ENCODE results near the gene RALGDS.

Gene RALGDS

GRCh38 chr9:133151601-133152525 lies 30.8 kb upstream of the RALGDS start:
- Histone ChIP-seq H3K4me3 (ENCODE audit: insufficient read depth, low read depth, low read length) (no peak overlapping the region), H3K27ac (ENCODE audit: insufficient read depth, low read depth, low read length, poor library complexity, severe bottlenecking) (no peak overlapping the region), H3K36me3 (ENCODE audit: control insufficient read depth, insufficient read depth, low read length) (no peaks in the 10 kb centered on the region), H3K27me3 (ENCODE audit: control insufficient read depth, insufficient read depth, low read length, poor library complexity, severe bottlenecking) (no peaks in the 10 kb centered on the region), H3K9me3 (ENCODE audit: control insufficient read depth, low read length) (no peaks in the 10 kb centered on the region), H3K4me1 (ENCODE audit: control insufficient read depth, insufficient read depth, low read length) (peaks cover 14% of the 10 kb centered on the region)
- 94% methylated on average over 14 of the region's 14 CpGs for WGBS, 2 experiments

DNA sequence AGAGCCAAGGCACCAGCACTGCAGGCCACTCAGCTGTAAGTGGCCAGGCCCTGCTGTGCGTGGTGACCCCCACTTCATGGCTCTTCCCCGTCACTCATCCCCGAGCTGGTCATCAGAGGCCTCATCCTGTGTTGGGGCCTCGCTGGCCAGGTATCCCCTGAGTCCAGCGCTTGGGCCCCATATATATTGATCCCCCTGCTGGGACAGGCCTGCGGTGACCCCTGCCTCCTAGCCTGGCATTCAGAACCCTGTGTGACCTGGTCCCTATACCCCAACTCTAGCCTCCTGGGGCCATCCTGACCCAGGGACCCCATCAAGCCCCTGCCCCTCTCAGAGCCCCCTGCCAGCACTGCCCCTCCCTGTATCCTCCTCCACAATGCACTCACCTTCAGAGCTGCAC lies 30.0 kb upstream of the RALGDS start:
- peaks cover 14% of the 10 kb centered on the region for H3K4me1 ChIP-seq (ENCODE audit: control insufficient read depth, insufficient read depth, low read length)
- H3K9me3 ChIP-seq (ENCODE audit: control insufficient read depth, low read length): no peaks in the 10 kb centered on the region
- H3K27ac ChIP-seq (ENCODE audit: insufficient read depth, low read depth, low read length, poor library complexity, severe bottlenecking): no peak overlapping the region
- WGBS, 2 experiments: 91 to 95% methylated on average over 6 of the region's 6 CpGs
- H3K36me3 ChIP-seq (ENCODE audit: control insufficient read depth, insufficient read depth, low read length): no peaks in the 10 kb centered on the region
- no peak overlapping the region for H3K4me3 ChIP-seq (ENCODE audit: insufficient read depth, low read depth, low read length)
- H3K27me3 ChIP-seq (ENCODE audit: control insufficient read depth, insufficient read depth, low read length, poor library complexity, severe bottlenecking): no peaks in the 10 kb centered on the region

- 3% methylated on average over 94 to 95 of the region's 95 CpGs for WGBS, 2 experiments
- Histone ChIP-seq H3K36me3 (ENCODE audit: control insufficient read depth, insufficient read depth, low read length) (no peaks in the 10 kb centered on the region), H3K27ac (ENCODE audit: insufficient read depth, low read depth, low read length, poor library complexity, severe bottlenecking) (peak overlapping the region; percentile 2)
These were observed 28.3 kb upstream of the RALGDS start for GRCh38 chr9:133149130-133150015.

GRCh38 chr9:133148199-133149129 lies 27.4 kb upstream of the RALGDS start:
- Histone ChIP-seq H3K9me3 (ENCODE audit: control insufficient read depth, low read length) (no peaks in the 10 kb centered on the region), H3K27me3 (ENCODE audit: control insufficient read depth, insufficient read depth, low read length, poor library complexity, severe bottlenecking) (no peaks in the 10 kb centered on the region), H3K36me3 (ENCODE audit: control insufficient read depth, insufficient read depth, low read length) (no peaks in the 10 kb centered on the region), H3K27ac (ENCODE audit: insufficient read depth, low read depth, low read length, poor library complexity, severe bottlenecking) (peak overlapping the region; percentile 61), H3K4me3 (ENCODE audit: insufficient read depth, low read depth, low read length) (peak overlapping the region; percentile 80), H3K4me1 (ENCODE audit: control insufficient read depth, insufficient read depth, low read length) (peaks cover 20% of the 10 kb centered on the region)
- 5 to 6% methylated on average over 65 of the region's 65 CpGs for WGBS, 2 experiments

More at GRCh38 chr9:133149130-133150015, 28.3 kb upstream of the RALGDS start:
- Histone ChIP-seq H3K4me3 (ENCODE audit: insufficient read depth, low read depth, low read length) (peak overlapping the region; percentile 80), H3K27me3 (ENCODE audit: control insufficient read depth, insufficient read depth, low read length, poor library complexity, severe bottlenecking) (no peaks in the 10 kb centered on the region), H3K4me1 (ENCODE audit: control insufficient read depth, insufficient read depth, low read length) (peaks cover 14% of the 10 kb centered on the region), H3K9me3 (ENCODE audit: control insufficient read depth, low read length) (no peaks in the 10 kb centered on the region)

DNA sequence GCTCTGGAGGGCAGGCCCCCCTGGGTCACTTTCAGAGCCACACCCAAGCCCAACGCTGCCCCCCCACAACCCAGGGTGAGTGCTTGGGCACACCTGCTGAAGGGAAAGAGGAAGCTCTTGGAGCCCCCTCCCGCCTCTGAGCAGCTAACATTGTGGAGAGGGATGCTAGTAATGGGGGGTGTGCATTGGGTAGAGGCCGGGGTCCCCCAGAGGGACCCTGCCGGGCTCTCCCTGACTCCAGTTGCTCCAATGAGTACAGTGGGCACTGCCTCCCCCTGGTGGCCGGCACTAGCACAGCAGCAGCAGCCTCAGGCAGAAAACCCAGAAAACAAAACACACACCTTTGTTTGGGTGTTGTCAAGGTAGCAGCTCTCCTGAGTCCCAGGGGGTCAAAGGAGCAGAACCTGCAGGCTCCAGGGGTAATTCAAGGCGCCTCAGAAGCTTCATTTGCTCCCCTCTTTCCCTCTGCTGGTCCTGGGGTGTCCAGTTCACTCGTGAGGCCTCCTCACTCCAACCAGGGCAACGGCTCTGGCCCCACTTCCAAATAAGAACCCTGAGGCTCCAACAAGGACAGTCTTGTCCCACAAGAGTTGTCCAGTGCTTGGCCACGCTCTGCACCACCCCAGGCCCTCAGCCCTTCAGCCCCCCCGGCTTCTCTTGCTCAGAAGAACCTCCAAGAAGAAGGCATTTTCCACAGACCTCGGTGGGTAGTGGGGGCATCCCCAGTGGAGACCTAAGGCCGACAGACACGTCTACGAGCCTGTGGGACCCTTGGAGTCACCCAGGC lies 26.6 kb upstream of the RALGDS start:
- Histone ChIP-seq H3K27me3 (ENCODE audit: control insufficient read depth, insufficient read depth, low read length, poor library complexity, severe bottlenecking) (no peaks in the 10 kb centered on the region), H3K27ac (ENCODE audit: insufficient read depth, low read depth, low read length, poor library complexity, severe bottlenecking) (peak overlapping the region; percentile 61), H3K4me1 (ENCODE audit: control insufficient read depth, insufficient read depth, low read length) (peaks cover 24% of the 10 kb centered on the region), H3K36me3 (ENCODE audit: control insufficient read depth, insufficient read depth, low read length) (no peaks in the 10 kb centered on the region), H3K9me3 (ENCODE audit: control insufficient read depth, low read length) (no peaks in the 10 kb centered on the region), H3K4me3 (ENCODE audit: insufficient read depth, low read depth, low read length) (peak overlapping the region; percentile 80)
- 45 to 46% methylated on average over 14 of the region's 14 CpGs for WGBS, 2 experiments

DNA sequence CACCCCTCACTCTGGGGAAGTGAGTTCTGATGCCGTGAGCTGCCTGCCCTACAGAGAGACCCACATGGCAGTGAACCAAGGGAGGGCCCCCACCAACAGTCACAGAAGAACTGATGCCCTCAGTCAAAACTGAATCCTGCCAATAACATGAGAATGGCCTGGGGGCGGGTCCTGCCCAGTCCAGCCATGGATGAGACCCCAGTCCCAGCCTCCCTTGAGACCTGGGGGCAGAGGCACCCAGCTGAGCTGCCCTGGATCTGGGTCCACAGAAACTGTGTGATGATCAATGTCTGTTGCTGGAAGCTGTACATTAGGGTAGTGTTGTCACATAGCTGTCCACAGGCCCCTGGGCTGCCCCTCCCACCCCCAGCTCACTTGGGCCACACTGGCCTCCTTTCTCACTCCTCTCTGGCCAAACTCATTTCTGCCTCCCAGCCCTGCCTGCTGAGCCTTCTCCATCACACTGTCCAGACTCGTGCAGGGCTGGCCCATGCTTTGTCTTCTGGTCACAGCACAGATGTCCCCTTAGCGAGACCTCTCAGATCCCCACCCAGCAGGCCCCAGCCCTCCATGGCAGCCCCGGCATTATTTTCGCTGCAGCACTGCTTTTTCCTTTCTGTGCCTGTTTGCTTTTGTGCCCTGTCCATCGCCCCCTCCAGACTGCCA lies 25.8 kb upstream of the RALGDS start:
- H3K9me3 ChIP-seq (ENCODE audit: control insufficient read depth, low read length): no peaks in the 10 kb centered on the region
- WGBS, 2 experiments: 66 to 67% methylated on average over 7 of the region's 7 CpGs
- H3K27ac ChIP-seq (ENCODE audit: insufficient read depth, low read depth, low read length, poor library complexity, severe bottlenecking): no peak overlapping the region
- H3K4me3 ChIP-seq (ENCODE audit: insufficient read depth, low read depth, low read length): no peak overlapping the region
- H3K36me3 ChIP-seq (ENCODE audit: control insufficient read depth, insufficient read depth, low read length): no peaks in the 10 kb centered on the region
- no peaks in the 10 kb centered on the region for H3K27me3 ChIP-seq (ENCODE audit: control insufficient read depth, insufficient read depth, low read length, poor library complexity, severe bottlenecking)
- H3K4me1 ChIP-seq (ENCODE audit: control insufficient read depth, insufficient read depth, low read length): peaks cover 24% of the 10 kb centered on the region

DNA sequence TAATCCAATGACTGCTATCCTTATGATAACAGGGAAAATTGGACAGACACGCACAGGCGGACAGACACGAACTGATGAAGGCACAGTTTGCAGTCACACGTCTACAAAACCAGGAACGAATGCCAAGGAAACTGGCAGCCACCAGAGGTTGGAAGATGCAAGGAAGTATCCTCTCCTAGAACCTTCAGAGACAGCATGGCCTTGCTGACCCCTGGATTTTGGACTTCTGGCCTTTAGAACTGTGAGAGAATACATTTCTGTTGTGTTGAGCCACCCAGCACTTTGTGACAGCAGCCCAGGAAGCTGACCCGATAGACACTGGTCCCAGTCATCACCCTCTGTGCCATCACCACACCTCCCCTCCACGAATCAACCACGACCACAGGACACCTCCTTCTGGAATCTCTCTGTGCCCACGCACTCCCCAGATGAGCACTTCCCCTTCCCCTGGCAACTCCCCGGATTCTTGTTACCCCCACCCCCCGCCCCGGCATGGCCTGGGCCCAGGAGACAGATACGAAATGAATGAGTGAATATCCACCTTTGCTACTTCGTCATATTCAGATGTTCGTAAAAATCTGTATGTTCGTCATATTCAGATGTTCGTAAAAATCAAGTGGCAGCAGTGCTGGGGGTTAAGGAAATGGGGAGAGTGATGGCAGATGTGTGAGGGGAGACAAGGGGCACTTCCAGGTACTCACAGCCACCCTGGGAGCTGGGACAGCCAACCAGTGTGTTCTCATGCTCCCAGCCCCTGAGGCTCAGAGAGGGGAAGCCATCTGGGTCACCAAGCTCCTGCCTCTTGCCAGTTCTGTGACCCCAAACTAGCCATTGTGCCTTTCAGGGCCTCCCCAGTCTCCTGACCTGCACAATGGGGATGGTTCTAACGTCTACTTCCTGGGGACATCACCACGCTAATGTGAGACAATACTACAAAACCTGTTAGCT lies 24.1 kb upstream of the RALGDS start:
- H3K4me1 ChIP-seq (ENCODE audit: control insufficient read depth, insufficient read depth, low read length): peaks cover 24% of the 10 kb centered on the region
- no peaks in the 10 kb centered on the region for H3K9me3 ChIP-seq (ENCODE audit: control insufficient read depth, low read length)
- H3K27me3 ChIP-seq (ENCODE audit: control insufficient read depth, insufficient read depth, low read length, poor library complexity, severe bottlenecking): no peaks in the 10 kb centered on the region
- no peak overlapping the region for H3K4me3 ChIP-seq (ENCODE audit: insufficient read depth, low read depth, low read length)
- H3K27ac ChIP-seq (ENCODE audit: insufficient read depth, low read depth, low read length, poor library complexity, severe bottlenecking): no peak overlapping the region
- WGBS, 2 experiments: 88 to 90% methylated on average over 19 of the region's 19 CpGs
- H3K36me3 ChIP-seq (ENCODE audit: control insufficient read depth, insufficient read depth, low read length): no peaks in the 10 kb centered on the region

DNA sequence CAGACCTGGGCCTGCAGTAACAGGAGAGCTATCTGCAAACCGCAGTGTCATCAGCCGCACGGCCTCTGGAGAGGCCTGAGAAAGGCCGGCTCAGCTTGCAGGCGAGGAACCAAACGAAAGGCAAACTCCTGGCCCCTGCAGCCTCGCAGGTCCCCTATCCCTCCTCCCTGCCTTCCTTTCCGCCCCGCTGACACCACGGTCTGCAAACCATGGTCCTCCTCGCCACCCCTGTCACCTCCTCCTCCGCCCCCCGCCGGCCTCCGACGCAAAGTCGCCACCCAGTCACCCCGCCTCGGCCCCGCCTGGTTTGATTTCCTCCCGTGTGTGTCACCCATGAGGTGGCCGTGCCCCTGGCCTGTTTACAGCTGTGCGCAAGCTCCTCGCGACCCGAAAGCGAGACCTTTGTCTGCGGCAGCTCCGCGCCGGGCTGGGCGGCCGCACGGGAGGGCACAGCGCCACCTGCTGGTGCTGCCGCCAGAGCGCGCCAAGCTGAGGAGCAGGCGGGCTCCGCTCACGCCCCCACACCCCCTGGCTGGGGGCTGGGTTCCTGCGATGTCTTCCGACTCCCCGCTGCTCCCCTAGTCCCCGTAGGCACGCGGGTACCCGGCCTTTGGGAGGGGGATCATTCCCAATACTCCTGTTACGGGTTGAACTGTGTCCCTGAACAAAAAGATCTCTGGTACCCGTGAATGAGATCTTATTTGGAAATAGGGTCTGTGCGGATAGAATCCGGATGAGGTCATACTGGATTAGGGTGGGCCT lies 23.3 kb upstream of the RALGDS start:
- H3K4me3 ChIP-seq (ENCODE audit: insufficient read depth, low read depth, low read length): peak overlapping the region; percentile 23
- 15 to 16% methylated on average over 52 of the region's 52 CpGs for WGBS, 2 experiments
- H3K9me3 ChIP-seq (ENCODE audit: control insufficient read depth, low read length): no peaks in the 10 kb centered on the region
- H3K27me3 ChIP-seq (ENCODE audit: control insufficient read depth, insufficient read depth, low read length, poor library complexity, severe bottlenecking): no peaks in the 10 kb centered on the region
- peaks cover 24% of the 10 kb centered on the region for H3K4me1 ChIP-seq (ENCODE audit: control insufficient read depth, insufficient read depth, low read length)
- H3K36me3 ChIP-seq (ENCODE audit: control insufficient read depth, insufficient read depth, low read length): no peaks in the 10 kb centered on the region
- H3K27ac ChIP-seq (ENCODE audit: insufficient read depth, low read depth, low read length, poor library complexity, severe bottlenecking): peak overlapping the region; percentile 58

Data from ectodermal cell (in vitro differentiated cells).